ENCODE data around the gene PODXL. TPM values are rescaled to one million over a fixed set of nuclear protein-coding genes. Genes with fewer than 3 reads are reported as not detected.

PODXL gene
- total RNA-seq, 1 donor: 1.4 TPM

DNA sequence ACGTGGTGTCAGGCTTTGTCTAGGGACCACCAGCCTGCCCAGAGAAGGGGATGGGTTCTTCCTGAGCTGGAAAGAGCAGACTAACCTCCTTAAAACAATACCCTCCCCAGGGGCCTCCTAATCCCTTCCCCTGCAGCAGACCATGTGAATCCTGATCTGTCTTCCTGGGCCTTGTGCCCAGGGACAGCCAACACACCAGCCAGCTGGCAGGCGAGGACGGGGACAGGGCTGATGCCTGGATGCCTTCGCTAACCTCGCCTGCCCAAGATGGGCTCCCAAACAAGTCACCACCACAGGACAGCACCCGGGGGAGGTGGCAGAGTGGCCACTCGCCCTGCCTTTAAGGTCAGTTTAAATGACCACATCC, 17.6 kb downstream of the PODXL start:
- peak; percentile 85 for DNase-seq (ENCODE audit: insufficient read length, low spot score, missing footprints)
- Histone ChIP-seq H3K4me1 (ENCODE audit: insufficient read depth, low read length) (peaks cover 10% of the 10 kb centered on the region), H3K27me3 (ENCODE audit: insufficient read depth, low read length) (no peaks in the 10 kb centered on the region), H4K20me1 (ENCODE audit: insufficient read depth, low read length) (no peaks in the 10 kb centered on the region), H2AFZ (ENCODE audit: low read length) (no peak overlapping the region), H3K4me3 (ENCODE audit: insufficient read depth, low read length) (no peak overlapping the region), H3K27ac (ENCODE audit: low read depth, low read length) (no peak overlapping the region), H3K36me3 (ENCODE audit: insufficient read depth, low read length) (no peaks in the 10 kb centered on the region), H3K9me3 (ENCODE audit: low read depth, low read length) (no peaks in the 10 kb centered on the region), H3K4me2 (ENCODE audit: insufficient read depth, low read length) (no peak overlapping the region), H3K79me2 (ENCODE audit: insufficient read depth, low read length) (peaks cover 48% of the 10 kb centered on the region)
- TF ChIP-seq, protein P1, sequence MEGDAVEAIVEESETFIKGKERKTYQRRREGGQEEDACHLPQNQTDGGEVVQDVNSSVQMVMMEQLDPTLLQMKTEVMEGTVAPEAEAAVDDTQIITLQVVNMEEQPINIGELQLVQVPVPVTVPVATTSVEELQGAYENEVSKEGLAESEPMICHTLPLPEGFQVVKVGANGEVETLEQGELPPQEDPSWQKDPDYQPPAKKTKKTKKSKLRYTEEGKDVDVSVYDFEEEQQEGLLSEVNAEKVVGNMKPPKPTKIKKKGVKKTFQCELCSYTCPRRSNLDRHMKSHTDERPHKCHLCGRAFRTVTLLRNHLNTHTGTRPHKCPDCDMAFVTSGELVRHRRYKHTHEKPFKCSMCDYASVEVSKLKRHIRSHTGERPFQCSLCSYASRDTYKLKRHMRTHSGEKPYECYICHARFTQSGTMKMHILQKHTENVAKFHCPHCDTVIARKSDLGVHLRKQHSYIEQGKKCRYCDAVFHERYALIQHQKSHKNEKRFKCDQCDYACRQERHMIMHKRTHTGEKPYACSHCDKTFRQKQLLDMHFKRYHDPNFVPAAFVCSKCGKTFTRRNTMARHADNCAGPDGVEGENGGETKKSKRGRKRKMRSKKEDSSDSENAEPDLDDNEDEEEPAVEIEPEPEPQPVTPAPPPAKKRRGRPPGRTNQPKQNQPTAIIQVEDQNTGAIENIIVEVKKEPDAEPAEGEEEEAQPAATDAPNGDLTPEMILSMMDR (IDR thresholded peaks at IDR 0.05; ENCODE audit: extremely low read depth, low read depth, low read length): no peak

DNA sequence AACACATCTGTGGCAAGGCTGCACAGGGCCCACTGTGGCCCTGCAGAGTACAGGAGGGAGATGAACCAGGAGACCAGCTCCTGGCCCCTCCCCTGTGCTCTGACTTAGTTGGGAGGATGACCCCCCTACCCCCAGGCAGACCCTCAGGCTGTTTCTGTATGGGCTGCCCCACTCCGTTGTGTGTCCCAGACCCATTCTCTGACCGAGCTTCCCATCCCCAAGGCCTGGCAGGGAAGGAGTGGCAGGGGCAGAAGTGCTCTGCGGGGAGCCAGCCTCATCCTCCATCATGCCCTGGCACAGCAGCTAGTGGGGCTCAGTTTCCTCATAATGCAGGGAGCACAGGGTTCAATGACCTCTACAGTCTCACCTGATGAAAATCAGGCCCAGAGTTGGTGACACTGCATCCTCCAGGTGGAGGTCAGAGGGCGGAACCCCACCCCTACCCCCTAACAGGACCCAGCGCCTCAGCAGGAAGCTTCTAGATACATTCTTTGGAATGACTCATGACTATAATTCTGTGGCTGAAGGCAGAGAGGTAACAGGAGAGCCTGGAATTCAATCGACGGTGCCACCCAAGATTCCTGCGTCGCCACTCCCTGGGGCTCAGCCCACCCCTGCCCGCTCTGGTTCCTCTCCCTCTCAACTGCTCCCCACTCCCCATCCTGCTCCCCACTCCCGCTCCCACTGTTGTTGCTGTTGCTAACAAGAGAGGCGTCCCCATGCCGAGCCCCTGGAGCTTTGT, 18.2 kb downstream of the PODXL start:
- no peaks in the 10 kb centered on the region for H3K36me3 ChIP-seq (ENCODE audit: insufficient read depth, low read length)
- no peaks in the 10 kb centered on the region for H3K27me3 ChIP-seq (ENCODE audit: insufficient read depth, low read length)
- peaks cover 48% of the 10 kb centered on the region for H3K79me2 ChIP-seq (ENCODE audit: insufficient read depth, low read length)
- TF ChIP-seq, protein P1 (IDR thresholded peaks at IDR 0.05; ENCODE audit: extremely low read depth, low read depth, low read length): no peak
- DNase-seq (ENCODE audit: insufficient read length, low spot score, missing footprints): peak; percentile 89
- H4K20me1 ChIP-seq (ENCODE audit: insufficient read depth, low read length): no peaks in the 10 kb centered on the region
- H3K9me3 ChIP-seq (ENCODE audit: low read depth, low read length): no peaks in the 10 kb centered on the region
- H3K4me1 ChIP-seq (ENCODE audit: insufficient read depth, low read length): peaks cover 10% of the 10 kb centered on the region
- H3K27ac ChIP-seq (ENCODE audit: low read depth, low read length): no peak overlapping the region
- no peak overlapping the region for H3K4me3 ChIP-seq (ENCODE audit: insufficient read depth, low read length)
- no peak overlapping the region for H2AFZ ChIP-seq (ENCODE audit: low read length)
- H3K4me2 ChIP-seq (ENCODE audit: insufficient read depth, low read length): no peak overlapping the region

DNA sequence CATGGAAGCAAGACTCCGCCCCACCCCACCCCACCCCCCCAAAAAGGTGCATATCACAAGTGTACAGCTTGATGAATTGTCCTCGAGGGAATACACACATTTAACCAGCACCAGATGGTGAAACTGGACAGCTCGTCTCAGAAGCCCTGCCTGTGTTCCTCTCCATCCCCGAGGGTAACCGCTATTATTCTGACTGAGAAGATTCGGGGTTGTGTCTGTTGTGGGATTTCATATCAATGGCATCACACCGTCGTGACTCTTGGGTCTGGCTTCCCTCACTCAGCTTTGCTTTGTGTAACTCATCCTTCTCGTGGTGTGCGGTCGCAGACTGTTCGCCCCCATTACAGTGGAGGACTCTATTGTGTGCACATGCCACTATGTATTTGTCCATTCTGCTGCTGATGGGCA, 18.9 kb downstream of the PODXL start:
- H3K4me2 ChIP-seq (ENCODE audit: insufficient read depth, low read length): no peak overlapping the region
- no peaks in the 10 kb centered on the region for H3K9me3 ChIP-seq (ENCODE audit: low read depth, low read length)
- TF ChIP-seq, protein P1 (IDR thresholded peaks at IDR 0.05; ENCODE audit: extremely low read depth, low read depth, low read length): no peak
- peak; percentile 64 for DNase-seq (ENCODE audit: insufficient read length, low spot score, missing footprints)
- no peak overlapping the region for H2AFZ ChIP-seq (ENCODE audit: low read length)
- peaks cover 10% of the 10 kb centered on the region for H3K4me1 ChIP-seq (ENCODE audit: insufficient read depth, low read length)
- H3K36me3 ChIP-seq (ENCODE audit: insufficient read depth, low read length): no peaks in the 10 kb centered on the region
- no peaks in the 10 kb centered on the region for H3K27me3 ChIP-seq (ENCODE audit: insufficient read depth, low read length)
- H3K4me3 ChIP-seq (ENCODE audit: insufficient read depth, low read length): no peak overlapping the region
- no peaks in the 10 kb centered on the region for H4K20me1 ChIP-seq (ENCODE audit: insufficient read depth, low read length)
- no peak overlapping the region for H3K27ac ChIP-seq (ENCODE audit: low read depth, low read length)
- peaks cover 43% of the 10 kb centered on the region for H3K79me2 ChIP-seq (ENCODE audit: insufficient read depth, low read length)

DNA sequence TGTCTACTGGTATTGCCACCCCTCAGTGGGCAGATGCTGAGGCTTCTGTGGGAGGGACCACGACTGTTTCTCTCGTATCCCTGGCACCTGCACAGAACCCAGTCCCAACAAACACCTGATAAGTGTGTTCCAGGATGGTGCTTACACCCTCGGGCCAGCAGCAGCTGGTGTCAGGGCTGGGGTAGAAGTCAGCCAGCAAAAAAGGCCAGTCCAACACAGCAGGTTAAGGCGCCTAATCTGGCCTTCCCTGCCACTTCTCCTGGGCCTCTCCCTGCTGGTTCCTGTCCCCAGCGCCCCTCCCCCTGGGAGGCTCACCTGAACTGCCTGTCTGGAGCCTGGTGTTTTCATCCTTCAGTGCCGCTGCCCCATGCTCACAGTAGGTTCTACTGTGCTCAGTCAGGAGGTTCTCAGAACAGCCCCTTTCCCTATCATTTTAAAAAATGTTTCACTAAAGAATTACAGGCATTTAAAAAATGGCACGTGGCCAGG, 20.0 kb downstream of the PODXL start:
- peaks cover 10% of the 10 kb centered on the region for H3K4me1 ChIP-seq (ENCODE audit: insufficient read depth, low read length)
- peaks cover 38% of the 10 kb centered on the region for H3K79me2 ChIP-seq (ENCODE audit: insufficient read depth, low read length)

More for the DNA sequence above, 20.0 kb downstream of the PODXL start:
- Histone ChIP-seq H3K9me3 (ENCODE audit: low read depth, low read length) (no peaks in the 10 kb centered on the region), H2AFZ (ENCODE audit: low read length) (no peak overlapping the region), H3K27me3 (ENCODE audit: insufficient read depth, low read length) (no peaks in the 10 kb centered on the region), H3K36me3 (ENCODE audit: insufficient read depth, low read length) (no peaks in the 10 kb centered on the region), H3K4me2 (ENCODE audit: insufficient read depth, low read length) (no peak overlapping the region), H4K20me1 (ENCODE audit: insufficient read depth, low read length) (no peaks in the 10 kb centered on the region), H3K27ac (ENCODE audit: low read depth, low read length) (no peak overlapping the region), H3K4me3 (ENCODE audit: insufficient read depth, low read length) (no peak overlapping the region)
- DNase-seq (ENCODE audit: insufficient read length, low spot score, missing footprints): no peak
- TF ChIP-seq, protein P1 (IDR thresholded peaks at IDR 0.05; ENCODE audit: extremely low read depth, low read depth, low read length): no peak
